ENCODE results near the gene COL6A2.

DNA sequence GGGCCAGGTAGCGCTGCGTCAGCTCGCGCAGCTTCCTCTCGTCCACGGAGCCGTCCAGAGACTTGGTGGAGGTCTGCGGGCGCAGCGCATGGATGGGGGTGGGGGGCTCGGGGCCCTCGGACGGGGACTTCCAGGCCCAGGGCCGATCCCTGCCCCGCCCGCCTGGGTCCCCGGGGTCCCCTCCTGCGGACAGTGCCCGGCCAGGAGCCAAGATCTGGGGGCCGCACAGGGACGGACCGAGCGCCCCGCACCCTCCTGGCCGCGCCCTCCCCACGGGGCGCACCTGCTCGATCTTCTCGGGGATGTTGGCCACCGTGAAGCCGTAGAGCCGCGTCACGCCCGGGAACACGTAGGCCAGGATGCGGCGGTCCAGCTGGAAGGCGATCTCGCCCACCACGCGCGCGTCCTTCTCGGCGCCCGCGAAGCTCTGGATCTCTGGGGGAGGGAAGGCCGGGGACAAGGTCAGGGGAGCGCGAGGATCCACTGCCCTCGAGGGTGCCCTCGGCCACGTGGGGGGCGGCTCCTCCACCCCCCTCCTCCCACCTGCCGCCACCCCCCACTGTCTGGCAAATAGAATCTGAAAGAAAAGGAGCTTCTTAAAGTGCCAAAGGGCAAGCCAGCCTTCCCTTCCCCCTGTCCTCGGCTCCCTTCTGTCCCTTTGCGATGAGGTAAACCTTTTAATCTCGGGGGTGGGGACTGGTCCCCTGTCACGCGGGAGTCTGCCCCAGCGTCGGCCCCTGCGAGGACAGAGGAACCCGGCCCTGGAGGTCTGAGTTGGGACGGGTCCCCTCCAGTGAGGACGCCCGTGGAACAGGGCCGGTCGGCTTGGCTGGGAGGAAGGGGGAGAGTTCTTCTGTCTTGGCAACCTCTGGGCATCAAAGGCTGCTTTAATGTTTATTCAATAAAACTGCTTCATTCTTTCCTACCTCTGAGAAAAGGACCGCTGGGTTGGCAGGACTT, 64.0 kb downstream of the COL6A2 start:
- TF ChIP-seq, protein P1, sequence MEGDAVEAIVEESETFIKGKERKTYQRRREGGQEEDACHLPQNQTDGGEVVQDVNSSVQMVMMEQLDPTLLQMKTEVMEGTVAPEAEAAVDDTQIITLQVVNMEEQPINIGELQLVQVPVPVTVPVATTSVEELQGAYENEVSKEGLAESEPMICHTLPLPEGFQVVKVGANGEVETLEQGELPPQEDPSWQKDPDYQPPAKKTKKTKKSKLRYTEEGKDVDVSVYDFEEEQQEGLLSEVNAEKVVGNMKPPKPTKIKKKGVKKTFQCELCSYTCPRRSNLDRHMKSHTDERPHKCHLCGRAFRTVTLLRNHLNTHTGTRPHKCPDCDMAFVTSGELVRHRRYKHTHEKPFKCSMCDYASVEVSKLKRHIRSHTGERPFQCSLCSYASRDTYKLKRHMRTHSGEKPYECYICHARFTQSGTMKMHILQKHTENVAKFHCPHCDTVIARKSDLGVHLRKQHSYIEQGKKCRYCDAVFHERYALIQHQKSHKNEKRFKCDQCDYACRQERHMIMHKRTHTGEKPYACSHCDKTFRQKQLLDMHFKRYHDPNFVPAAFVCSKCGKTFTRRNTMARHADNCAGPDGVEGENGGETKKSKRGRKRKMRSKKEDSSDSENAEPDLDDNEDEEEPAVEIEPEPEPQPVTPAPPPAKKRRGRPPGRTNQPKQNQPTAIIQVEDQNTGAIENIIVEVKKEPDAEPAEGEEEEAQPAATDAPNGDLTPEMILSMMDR (IDR thresholded peaks at IDR 0.05), result no peak
- peak; percentile 59 for TF ChIP-seq POLR2AphosphoS5 (IDR thresholded peaks at IDR 0.05)
- TF ChIP-seq POLR2A (IDR thresholded peaks at IDR 0.05), result no peak

All from prostate gland (tissue), 2 donors.